Hematopoietic multipotent progenitor cell treated with erythropoietin and hydrocortisone succinate and interleukin-3 and kit ligand, for 8 days (in vitro differentiated cells): ENCODE data around the gene ATPAF2.

Experiments used
- DNase-seq: peaks from one replicate; pipeline ENCODE4 v3.0.0-alpha.2; 2015

ATPAF2 gene

DNA sequence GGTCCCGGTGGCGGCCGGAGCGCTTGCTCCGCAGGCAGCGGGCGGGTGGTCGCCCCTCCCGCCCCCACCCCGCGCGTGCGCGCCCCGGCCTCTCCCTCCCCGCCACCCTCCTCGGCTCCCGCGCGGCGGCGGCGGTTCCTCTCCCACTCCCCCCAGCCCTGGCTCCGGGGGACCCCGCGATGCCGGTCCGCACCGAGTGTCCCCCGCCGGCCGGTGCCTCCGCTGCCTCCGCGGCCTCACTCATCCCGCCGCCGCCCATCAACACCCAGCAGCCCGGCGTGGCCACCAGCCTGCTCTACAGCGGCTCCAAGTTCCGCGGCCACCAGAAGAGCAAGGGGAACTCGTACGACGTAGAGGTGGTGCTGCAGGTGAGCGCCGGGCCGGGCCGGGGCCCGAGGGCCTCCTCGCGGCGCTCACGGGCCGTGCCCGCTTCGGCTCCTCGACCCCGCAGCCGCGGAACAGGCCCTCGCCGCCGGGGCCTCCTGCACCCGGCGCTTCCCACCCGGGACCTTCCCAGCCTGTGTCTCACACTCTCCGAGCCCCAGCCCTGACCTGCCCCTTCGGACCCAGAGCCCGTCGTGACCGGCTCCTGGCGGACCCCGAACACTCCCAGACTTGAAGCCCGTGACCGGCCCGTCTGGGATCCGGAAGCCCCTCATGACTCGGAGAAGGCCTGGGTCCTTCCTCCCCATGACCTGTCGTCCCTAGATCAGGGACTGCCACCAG lies 730 bp upstream of the ATPAF2 start:
- peak; percentile 20 for DNase-seq

DNA sequence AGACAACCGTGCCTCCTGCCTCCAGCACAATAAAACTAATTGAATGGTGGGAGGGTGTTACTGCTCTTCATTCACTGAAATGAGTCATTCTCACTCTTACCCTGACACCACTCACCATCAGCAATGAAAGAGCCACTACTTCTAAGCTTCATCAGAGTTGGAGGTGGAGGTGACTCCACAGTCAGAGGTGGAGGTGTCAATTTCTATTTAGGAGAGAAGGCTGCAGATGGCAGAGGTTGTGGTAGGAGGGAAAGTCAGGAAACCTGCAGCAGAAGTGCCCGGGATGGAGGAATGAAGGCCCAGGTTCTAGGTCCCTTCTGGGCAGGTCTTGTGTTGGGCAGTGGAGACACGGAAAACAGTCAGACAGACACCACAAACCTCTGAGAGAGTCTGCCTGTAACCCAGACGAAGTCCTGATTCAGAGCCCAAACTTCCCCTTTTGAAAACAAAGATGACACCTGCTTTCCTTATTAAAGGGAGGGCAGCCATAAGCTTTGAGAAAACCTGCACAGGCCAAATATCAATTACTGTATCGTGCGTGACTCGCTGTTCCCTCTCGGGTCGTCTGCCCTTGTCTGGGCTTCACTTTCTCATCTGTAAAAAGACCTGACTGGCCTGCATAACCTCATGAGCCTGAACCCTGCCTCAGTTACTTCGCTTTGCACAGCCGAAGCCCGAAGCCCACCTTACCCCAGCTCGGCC lies 668 bp downstream of the ATPAF2 start:
- peak; percentile 37 for DNase-seq

- DNase-seq: peak; percentile 31
Observed at GRCh38 chr17:18037486-18037885, 1.5 kb downstream of the ATPAF2 start.

DNA sequence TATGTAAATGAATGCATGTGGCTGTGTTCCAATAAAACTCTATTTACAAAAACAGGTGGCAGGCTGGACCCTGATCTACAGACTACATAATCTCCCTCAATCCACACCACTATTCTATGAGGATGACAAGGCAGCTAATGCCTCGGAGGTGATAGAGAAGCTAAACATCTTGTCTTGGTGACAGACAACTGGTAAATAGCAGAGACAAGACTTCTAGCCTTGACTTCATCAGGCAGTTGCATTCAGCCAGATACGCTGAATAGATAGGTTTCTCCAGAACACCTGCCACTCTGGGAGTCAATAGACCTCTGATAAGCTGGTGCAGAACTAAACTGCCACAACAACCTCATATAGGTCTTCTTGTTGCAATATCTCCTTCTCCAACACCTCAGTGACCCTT lies 3.3 kb downstream of the ATPAF2 start:
- DNase-seq: peak; percentile 93

DNA sequence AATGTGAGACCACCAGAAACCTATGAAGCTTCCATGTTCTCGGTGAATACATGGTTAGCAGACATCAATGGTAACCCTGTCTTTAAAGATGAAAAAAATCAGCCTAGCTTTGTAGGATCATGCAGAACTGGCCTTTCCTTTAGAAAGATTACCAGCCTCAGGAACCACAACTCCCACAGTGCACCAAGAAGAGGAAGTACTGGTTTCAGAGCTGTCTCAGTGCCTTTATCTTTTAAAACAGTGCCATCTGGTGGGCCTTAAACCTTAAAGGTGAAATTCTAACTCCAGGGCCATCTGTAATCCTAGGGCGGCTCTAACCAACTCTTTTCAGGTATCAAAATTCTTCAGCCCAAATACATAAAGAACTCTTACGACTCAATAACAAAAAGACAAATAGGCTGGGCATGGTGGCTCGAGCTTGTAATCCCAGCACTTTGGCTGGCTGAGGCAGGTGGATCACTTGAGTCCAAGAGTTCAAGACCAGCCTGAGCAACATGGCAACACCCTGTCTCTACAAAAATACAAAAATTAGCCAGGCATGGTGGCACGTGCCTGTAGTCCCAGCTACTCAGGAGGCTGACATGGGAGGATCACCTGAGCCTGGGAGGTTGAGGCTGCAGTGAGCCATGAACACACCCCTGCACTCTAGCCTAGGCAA lies 5.4 kb downstream of the ATPAF2 start:
- peak; percentile 92 for DNase-seq

GRCh38 chr17:18031955-18032354 lies 7.0 kb downstream of the ATPAF2 start:
- no peak for DNase-seq

DNA sequence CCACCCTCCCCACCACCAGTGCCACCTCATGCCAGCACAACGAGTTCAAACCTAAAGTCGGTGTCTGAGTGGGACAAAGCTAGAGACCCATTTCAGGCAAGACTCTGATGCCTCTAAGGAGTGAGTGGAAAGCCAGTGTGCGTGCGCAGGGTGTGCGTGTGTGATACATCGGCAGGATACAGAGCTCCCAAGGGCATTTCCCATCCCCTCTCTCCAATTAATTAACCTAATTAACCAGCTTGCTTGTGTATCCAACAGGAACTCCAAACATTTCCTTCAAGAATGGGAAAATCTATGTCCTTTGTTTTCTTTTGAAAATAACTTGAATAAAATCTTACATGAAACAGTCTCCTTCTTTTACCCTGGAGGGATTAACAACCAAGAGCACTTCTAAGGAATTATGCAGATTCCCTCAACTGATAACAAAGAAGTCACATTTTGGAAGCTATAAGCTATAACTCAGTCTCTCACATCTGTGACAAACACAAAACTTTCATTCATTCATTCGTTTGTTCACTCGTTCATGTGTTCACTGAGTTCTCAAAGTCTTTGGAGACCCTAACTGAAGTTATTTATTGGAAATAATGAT lies 9.9 kb downstream of the ATPAF2 start:
- DNase-seq: no peak

DNA sequence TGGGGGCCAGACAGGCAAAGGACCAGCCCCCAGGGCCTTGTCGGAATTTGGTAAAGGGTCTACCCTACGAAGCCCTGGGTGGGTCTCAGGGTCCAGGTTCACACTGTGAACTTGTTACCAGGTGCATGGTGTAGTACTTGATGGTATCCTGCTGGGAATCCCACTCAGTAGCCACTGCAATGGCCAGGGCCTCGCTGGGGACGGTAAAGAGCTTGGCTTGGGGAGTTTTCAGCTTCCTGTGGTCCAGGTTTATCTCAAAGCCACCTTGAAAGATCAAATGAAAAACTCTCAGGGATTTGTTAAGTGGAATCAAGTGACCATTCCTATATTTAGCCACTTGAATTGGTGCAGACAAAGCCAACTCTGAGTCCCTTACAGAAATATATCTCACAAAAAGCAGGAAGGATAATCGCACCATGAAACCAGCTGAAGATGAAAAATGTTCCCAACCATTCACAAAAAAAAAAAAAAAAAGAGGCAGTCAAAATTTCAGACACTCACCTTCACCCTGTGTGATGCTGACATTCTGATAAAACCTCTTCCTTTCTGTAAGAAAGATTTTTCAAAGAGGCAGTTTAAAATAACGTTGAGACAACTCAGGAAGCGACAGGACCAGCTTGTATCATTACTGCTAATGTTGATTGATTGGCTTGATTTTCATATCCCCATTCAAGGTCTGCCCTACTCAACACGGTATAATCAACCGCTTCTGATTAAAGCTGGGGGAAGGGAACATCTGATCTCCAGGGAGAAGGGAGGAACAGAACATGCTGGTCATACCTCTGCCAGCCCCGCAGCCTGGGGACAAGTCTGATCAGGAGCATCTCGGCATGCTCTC lies 10.6 kb downstream of the ATPAF2 start:
- DNase-seq: no peak

- no peak for DNase-seq
Observed at GRCh38 chr17:18027280-18027679, 11.7 kb downstream of the ATPAF2 start.

- no peak for DNase-seq
Observed at GRCh38 chr17:18025945-18026776, 12.8 kb downstream of the ATPAF2 start.

- no peak for DNase-seq
Observed at GRCh38 chr17:18025241-18025944, 13.6 kb downstream of the ATPAF2 start.

- DNase-seq: no peak
Observed at GRCh38 chr17:18021372-18021771, 17.6 kb downstream of the ATPAF2 start.

GRCh38 chr17:18020971-18021370 lies 18.0 kb downstream of the ATPAF2 start:
- DNase-seq: no peak

GRCh38 chr17:18019838-18020154 lies 19.2 kb downstream of the ATPAF2 start:
- DNase-seq: no peak

DNA sequence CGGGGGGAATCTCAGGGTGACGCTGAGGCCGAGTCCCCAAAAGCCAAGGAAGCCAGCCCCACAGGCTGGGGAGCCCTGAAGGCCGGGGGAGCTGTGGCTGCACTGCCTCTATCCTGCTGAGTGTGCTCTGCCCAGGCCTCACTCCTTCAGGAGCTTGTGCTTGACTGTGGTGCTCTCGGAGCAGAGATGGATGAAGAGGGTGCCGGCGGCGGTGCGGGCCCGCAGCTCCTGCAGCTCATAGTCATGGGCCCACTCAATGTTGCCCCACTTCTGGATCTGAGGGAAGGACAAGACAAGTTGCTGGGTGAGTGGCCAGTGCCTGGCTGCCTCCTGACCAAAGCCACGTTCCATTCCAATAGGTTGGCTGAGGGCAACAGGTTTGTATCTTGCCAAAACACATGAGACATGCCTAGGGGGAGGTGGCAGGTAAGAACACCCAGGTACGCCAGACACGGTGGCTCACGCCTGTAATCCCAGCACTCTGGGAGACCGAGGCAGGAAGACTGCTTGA lies 20.5 kb downstream of the ATPAF2 start:
- no peak for DNase-seq

DNA sequence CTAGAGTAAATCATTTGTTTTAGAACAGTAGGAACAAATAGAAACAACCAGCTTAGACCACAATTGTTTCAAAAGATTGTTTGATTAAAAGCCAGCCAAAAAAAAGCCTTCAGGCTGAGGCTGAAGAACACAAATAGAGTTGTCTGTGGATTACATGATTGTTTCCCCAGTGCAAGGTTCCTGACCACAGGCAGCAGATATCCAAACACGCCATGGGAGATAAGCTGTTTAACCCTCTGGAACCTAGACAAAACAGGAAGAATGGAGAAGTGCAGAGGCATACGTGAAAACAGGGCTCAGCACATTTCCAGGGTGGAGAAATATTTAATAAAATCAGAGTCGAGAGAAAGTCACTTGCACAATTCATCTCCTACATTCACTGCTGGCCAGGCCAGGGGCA lies 21.0 kb downstream of the ATPAF2 start:
- DNase-seq: peak; percentile 63

GRCh38 chr17:18016426-18016825 lies 22.5 kb downstream of the ATPAF2 start:
- DNase-seq: no peak

GRCh38 chr17:18015593-18015992 lies 23.4 kb downstream of the ATPAF2 start:
- no peak for DNase-seq

DNA sequence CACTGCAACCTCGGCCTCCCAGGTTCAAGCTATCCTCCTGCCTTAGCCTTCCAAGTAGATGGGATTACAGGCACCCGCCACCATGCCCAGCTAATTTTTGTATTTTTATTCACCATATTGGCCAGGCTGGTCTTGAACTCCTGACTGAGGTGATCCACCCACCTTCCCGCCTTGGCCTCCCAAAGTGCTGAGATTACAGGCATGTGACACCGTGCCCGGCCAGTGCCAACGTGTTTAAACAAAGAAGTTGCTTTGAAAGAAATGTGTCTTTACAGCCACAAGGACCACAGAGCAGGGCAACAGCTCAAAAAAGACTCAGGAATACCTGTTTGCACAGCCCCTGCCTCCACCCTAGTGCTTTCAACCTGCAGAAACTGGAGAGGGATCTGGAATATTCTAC lies 25.0 kb downstream of the ATPAF2 start:
- no peak for DNase-seq

- no peak for DNase-seq
Observed at GRCh38 chr17:18011286-18011685, 27.7 kb downstream of the ATPAF2 start.
